T-cell (primary cell): ENCODE data around the gene NENF. TPM values are rescaled to one million over a fixed set of nuclear protein-coding genes. Genes with fewer than 3 reads are reported as not detected.

Experiments
- ATAC-seq, 4 experiments: fragments of 200-7000 bp in 3 of 4; fragments of 150-1000 bp in 1 of 4; cut with Tn5 transposase; replicated peaks in 1 of 4; 1 replicate in 3 of 4; 2 replicates in 1 of 4; pipeline ENCODE4 v1.10.0; 2021; ENCODE audit warnings: moderate library complexity in 3 of 4, mild to moderate bottlenecking in 2 of 4, moderate number of reproducible peaks in 1 of 4
- CTCF ChIA-PET, 2 donors: fragments of 300-600 bp; sonication (Branson Sonifier 250); formaldehyde crosslinking; loops; one replicate each; lab custom pipeline; 2022; ENCODE audit warnings: antibody characterized with exemption in 2 of 2; lab: Charles Lee
- POLR2A ChIA-PET, 2 donors: fragments of 300-600 bp; sonication (Branson Sonifier 250); formaldehyde crosslinking; loops; one replicate each; lab custom pipeline; 2022; ENCODE audit warnings: antibody characterized with exemption in 2 of 2; lab: Charles Lee
- DNase-seq, 35 experiments: peaks; one replicate each; pipeline versions ENCODE4 v3.0.0 to v3.0.0-alpha.2; 2013 to 2023
- H3K27ac ChIP-seq: one replicate; pipeline ENCODE4 v1.5.1; 2013; ENCODE audit warnings: low read length
- H3K27me3 ChIP-seq, 2 experiments: replicated peaks in 1 of 2; 1 replicate in 1 of 2; 2 replicates in 1 of 2; pipeline versions ENCODE4 v1.6.1 to v1.7.0; 2013; ENCODE audit warnings: low read length in 1 of 2, mixed read lengths in 1 of 2; ENCODE audit not compliant: control insufficient read depth in 2 of 2, insufficient read depth in 2 of 2; ENCODE audit errors: extremely low read depth in 1 of 2
- H3K36me3 ChIP-seq, 2 donors: 1 replicate in 1 of 2; 2 replicates in 1 of 2; pipeline versions ENCODE4 v1.6.1 to v1.7.0; 2013; ENCODE audit warnings: low read length in 1 of 2; ENCODE audit not compliant: control insufficient read depth in 2 of 2, insufficient read depth in 1 of 2; ENCODE audit errors: extremely low read depth in 1 of 2
- H3K4me1 ChIP-seq, 2 experiments: 1 replicate in 1 of 2; 2 replicates in 1 of 2; pipeline versions ENCODE4 v1.6.1 to v1.7.0; 2013; ENCODE audit warnings: low read length in 2 of 2, mixed read lengths in 1 of 2; ENCODE audit not compliant: insufficient read depth in 2 of 2, control insufficient read depth in 1 of 2; ENCODE audit errors: extremely low read depth in 1 of 2
- H3K4me3 ChIP-seq, 2 donors: 1 replicate in 1 of 2; 2 replicates in 1 of 2; pipeline versions ENCODE4 v1.5.1 to v1.7.0; 2013; ENCODE audit warnings: mild to moderate bottlenecking in 2 of 2, low read length in 1 of 2, moderate library complexity in 1 of 2; ENCODE audit not compliant: control insufficient read depth in 1 of 2; ENCODE audit errors: extremely low read depth in 1 of 2
- H3K9me3 ChIP-seq: 2 replicates; pipeline ENCODE4 v1.7.0; 2013
- H3K27ac Mint-ChIP-seq, 2 donors: one replicate each; pipeline ENCODE4 v1.8.0; 2020 to 2021; ENCODE audit warnings: mild to moderate bottlenecking in 2 of 2, mixed read lengths in 2 of 2
- H3K27me3 Mint-ChIP-seq, 2 donors: one replicate each; pipeline ENCODE4 v1.8.0; 2021 to 2022; ENCODE audit warnings: mixed read lengths in 2 of 2
- H3K36me3 Mint-ChIP-seq: one replicate; pipeline ENCODE4 v1.8.0; 2021; ENCODE audit warnings: mixed read lengths
- H3K4me1 Mint-ChIP-seq, 3 donors: one replicate each; pipeline ENCODE4 v1.8.0; 2020 to 2022; ENCODE audit warnings: mixed read lengths in 3 of 3, mild to moderate bottlenecking in 1 of 3
- H3K4me3 Mint-ChIP-seq, 3 donors: one replicate each; pipeline ENCODE4 v1.8.0; 2020 to 2022; ENCODE audit warnings: mild to moderate bottlenecking in 3 of 3, mixed read lengths in 3 of 3, moderate library complexity in 3 of 3
- H3K9me3 Mint-ChIP-seq, 3 donors: one replicate each; pipeline ENCODE4 v1.8.0; 2020 to 2022; ENCODE audit warnings: mixed read lengths in 3 of 3
- WGBS: methylation state at CpG from one replicate; pipeline ENCODE4 v1.1.5; 2013; ENCODE audit warnings: missing lambda C conversion rate; ENCODE audit not compliant: insufficient coverage; 5-methylcytosine and 5-hydroxymethylcytosine counted together
- total RNA-seq, 35 experiments: library from RNA in 6 of 35; stranded (reverse) in 6 of 35; fragments of 120-200 nt in 1 of 35; gene quantifications; one replicate each; pipeline versions ENCODE4 v1.2.1 to v1.2.4 and lab custom pipeline; 2013 to 2026

The NENF gene
- total RNA-seq, 5 donors from 2014 or later (not counting 1 experiment from before 2014, with no cell fraction given): 17.4 to 29.3 (median 25.9) TPM

- no peak for DNase-seq
- ChIA-PET CTCF (interaction anchor here in 1 of 2 donors (1.5 kb wide), 1 partner anchor 19 kb away, joined by 3 read pairs; no protein-coding TSS in a partner anchor), POLR2A (interaction anchor here in 1 of 2 donors (0.6 kb wide), 1 partner anchor 334 kb away, joined by 3 read pairs; no protein-coding TSS in a partner anchor)
- Mint-ChIP-seq H3K4me1 (peaks cover 22 to 31% (median 27%) of the 10 kb centered on the region in 3 donors), H3K36me3 (peaks cover 2% of the 10 kb centered on the region), H3K27me3 (no peaks in the 10 kb centered on the region), H3K4me3 (no peak overlapping the region), H3K27ac (no peak overlapping the region), H3K9me3 (no peaks in the 10 kb centered on the region)
- H3K36me3 ChIP-seq: peaks cover 0 to 3% of the 10 kb centered on the region in 2 donors
- WGBS: 0% methylated on average over 1 of the region's 4 CpGs
- H3K27me3 ChIP-seq: no peaks in the 10 kb centered on the region
- no peaks in the 10 kb centered on the region for H3K9me3 ChIP-seq
- no peak for ATAC-seq
- H3K27ac ChIP-seq: no peak overlapping the region
- H3K4me1 ChIP-seq: peaks cover 2 to 15% of the 10 kb centered on the region in 2 experiments
- H3K4me3 ChIP-seq: no peak overlapping the region
These were observed 4.6 kb downstream of the NENF start for GRCh38 chr1:212437179-212437798.

GRCh38 chr1:212438831-212439237 is 6.1 kb downstream of the NENF start:
- no CpG with 5 or more reads among the region's 2 CpGs for WGBS
- Mint-ChIP-seq H3K4me3 (no peak overlapping the region), H3K36me3 (peaks cover 4% of the 10 kb centered on the region), H3K27ac (no peak overlapping the region), H3K9me3 (no peaks in the 10 kb centered on the region), H3K4me1 (peaks cover 17 to 24% (median 21%) of the 10 kb centered on the region in 3 donors), H3K27me3 (no peaks in the 10 kb centered on the region)
- no peak overlapping the region for H3K4me3 ChIP-seq
- peaks cover 0 to 3% of the 10 kb centered on the region in 2 donors for H3K36me3 ChIP-seq
- POLR2A ChIA-PET: interaction anchor here in 1 of 2 donors (0.6 kb wide), 1 partner anchor 12 kb away, joined by 4 read pairs; no protein-coding TSS in a partner anchor
- no peaks in the 10 kb centered on the region for H3K27me3 ChIP-seq
- CTCF ChIA-PET: interaction anchor here in 1 of 2 donors (0.6 kb wide), 1 partner anchor 72 kb away, joined by 4 read pairs; no protein-coding TSS in a partner anchor
- no peak for ATAC-seq
- H3K27ac ChIP-seq: no peak overlapping the region
- DNase-seq: no peak
- no peaks in the 10 kb centered on the region for H3K9me3 ChIP-seq
- peaks cover 0 to 5% of the 10 kb centered on the region in 2 experiments for H3K4me1 ChIP-seq

- H3K27me3 Mint-ChIP-seq: no peaks in the 10 kb centered on the region
- CTCF ChIA-PET: interaction anchor here (0.6 to 1.3 kb wide), 7 partner anchors 9 to 422 kb away, joined by 3 to 5 read pairs (median 3); no protein-coding TSS in a partner anchor
- no peak for DNase-seq
- Histone ChIP-seq H3K36me3 (peaks cover 3 to 6% of the 10 kb centered on the region in 2 donors), H3K27me3 (no peaks in the 10 kb centered on the region), H3K9me3 (no peaks in the 10 kb centered on the region), H3K4me3 (no peak overlapping the region), H3K4me1 (no peaks in the 10 kb centered on the region), H3K27ac (no peak overlapping the region)
- peaks cover 6 to 15% (median 10%) of the 10 kb centered on the region in 3 donors for H3K4me1 Mint-ChIP-seq
- no peaks in the 10 kb centered on the region for H3K9me3 Mint-ChIP-seq
- H3K27ac Mint-ChIP-seq: no peak overlapping the region
- peaks cover 7% of the 10 kb centered on the region for H3K36me3 Mint-ChIP-seq
- no peak for ATAC-seq
- POLR2A ChIA-PET: interaction anchor here in 1 of 2 donors (0.6 kb wide), 1 partner anchor 366 kb away, joined by 6 read pairs; no protein-coding TSS in a partner anchor
- no peak overlapping the region for H3K4me3 Mint-ChIP-seq
- WGBS: 82% methylated on average over 9 of the region's 9 CpGs
These were observed 7.7 kb downstream of the NENF start for GRCh38 chr1:212440419-212440818.

- H3K27ac ChIP-seq: no peak overlapping the region
- POLR2A ChIA-PET: no interaction called here
These were observed 9.7 kb downstream of the NENF start for GRCh38 chr1:212442408-212442807.

GRCh38 chr1:212446333-212446732 is 13.6 kb downstream of the NENF start:
- no peaks in the 10 kb centered on the region for H3K4me1 Mint-ChIP-seq
- Histone ChIP-seq H3K36me3 (peaks cover 0 to 15% of the 10 kb centered on the region in 2 donors), H3K9me3 (no peaks in the 10 kb centered on the region), H3K27me3 (no peaks in the 10 kb centered on the region), H3K4me1 (no peaks in the 10 kb centered on the region), H3K4me3 (no peak overlapping the region), H3K27ac (no peak overlapping the region)
- WGBS: 96% methylated on average over 7 of the region's 8 CpGs
- H3K36me3 Mint-ChIP-seq: peaks cover 12% of the 10 kb centered on the region
- ChIA-PET POLR2A (no interaction called here), CTCF (no interaction called here)
- no peak overlapping the region for H3K27ac Mint-ChIP-seq
- ATAC-seq (no peak), DNase-seq (no peak)
- H3K9me3 Mint-ChIP-seq: no peaks in the 10 kb centered on the region
- no peaks in the 10 kb centered on the region for H3K27me3 Mint-ChIP-seq
- H3K4me3 Mint-ChIP-seq: no peak overlapping the region

More at GRCh38 chr1:212442408-212442807, 9.7 kb downstream of the NENF start:
- no peak overlapping the region for H3K4me3 ChIP-seq
- no peak overlapping the region for H3K27ac Mint-ChIP-seq
- H3K9me3 Mint-ChIP-seq: no peaks in the 10 kb centered on the region
- ATAC-seq (no peak), DNase-seq (no peak)
- H3K36me3 ChIP-seq: peaks cover 3 to 15% of the 10 kb centered on the region in 2 donors
- WGBS: 95% methylated on average over 3 of the region's 5 CpGs
- H3K27me3 Mint-ChIP-seq: no peaks in the 10 kb centered on the region
- H3K36me3 Mint-ChIP-seq: peaks cover 12% of the 10 kb centered on the region
- H3K4me3 Mint-ChIP-seq: no peak overlapping the region
- H3K9me3 ChIP-seq: no peaks in the 10 kb centered on the region
- no peaks in the 10 kb centered on the region for H3K27me3 ChIP-seq
- no peaks in the 10 kb centered on the region for H3K4me1 ChIP-seq
- CTCF ChIA-PET: no interaction called here
- peaks cover 1 to 8% (median 8%) of the 10 kb centered on the region in 3 donors for H3K4me1 Mint-ChIP-seq

GRCh38 chr1:212447478-212447877 is 14.8 kb downstream of the NENF start:
- H3K27ac ChIP-seq: no peak overlapping the region
- no peaks in the 10 kb centered on the region for H3K27me3 ChIP-seq
- CTCF ChIA-PET: no interaction called here

More at GRCh38 chr1:212447478-212447877, 14.8 kb downstream of the NENF start:
- no peaks in the 10 kb centered on the region for H3K27me3 Mint-ChIP-seq
- H3K4me3 Mint-ChIP-seq: no peak overlapping the region
- 85% methylated on average over 2 of the region's 2 CpGs for WGBS
- no peaks in the 10 kb centered on the region for H3K9me3 Mint-ChIP-seq
- no peak for DNase-seq
- no peak overlapping the region for H3K27ac Mint-ChIP-seq
- no peaks in the 10 kb centered on the region for H3K4me1 ChIP-seq
- no peaks in the 10 kb centered on the region for H3K4me1 Mint-ChIP-seq
- no peak for ATAC-seq
- H3K4me3 ChIP-seq: no peak overlapping the region
- H3K9me3 ChIP-seq: no peaks in the 10 kb centered on the region
- peaks cover 9% of the 10 kb centered on the region for H3K36me3 Mint-ChIP-seq
- peaks cover 0 to 15% of the 10 kb centered on the region in 2 donors for H3K36me3 ChIP-seq
- POLR2A ChIA-PET: no interaction called here
